ENCODE results near the gene ROBO3. TPM values are rescaled to one million over a fixed set of nuclear protein-coding genes. Genes with fewer than 3 reads are reported as not detected.
A peak's percentile ranks its signal among the peaks of the same experiment; 100 is the strongest.

ROBO3 gene
- total RNA-seq, 1 experiment from 2014 or later: 30.7 TPM

DNA sequence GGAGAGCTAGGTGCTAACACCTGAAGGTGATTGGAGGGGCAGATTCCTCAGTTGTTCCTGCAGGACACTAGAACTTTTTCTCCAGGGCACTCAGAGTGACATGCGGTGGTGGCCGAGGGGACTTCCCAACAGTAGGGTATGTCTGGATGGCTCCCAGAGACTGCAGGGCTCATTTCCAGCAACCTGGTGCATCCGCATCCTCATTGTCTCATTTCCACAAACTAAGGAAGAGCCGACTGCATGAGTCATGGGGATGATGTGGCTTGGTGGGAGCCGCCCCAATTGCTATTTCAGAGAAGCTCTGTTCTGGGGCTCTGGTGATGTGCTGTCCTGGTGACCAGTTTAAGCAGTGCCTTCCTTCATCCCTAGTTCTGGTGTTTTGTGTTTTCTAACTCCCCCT, 35.2 kb downstream of the ROBO3 start (continued):
- TF ChIP-seq YY1 (IDR thresholded peaks at IDR 0.05; ENCODE audit: extremely low read depth, insufficient replicate concordance, low read depth, low read length) (no peak), POLR2AphosphoS5 (IDR thresholded peaks at IDR 0.05; ENCODE audit: low read depth, low read length) (no peak)

- Histone ChIP-seq H3K9me2 (ENCODE audit: insufficient read depth) (0 out of 2 replicates have a peak, but pooled peaks cover 3% of the 10 kb centered on the region), H3K4me3 (replicated peaks in 1 of 2; ENCODE audit: low read depth in 1 of 2, low read length in 2 of 2) (no peak overlapping the region), H3K36me3 (ENCODE audit: control insufficient read depth in 1 of 2, insufficient read depth in 2 of 2, low read length in 2 of 2) (no peaks in the 10 kb centered on the region), H3K4me2 (ENCODE audit: low read length) (no peak overlapping the region), H3K9ac (ENCODE audit: low read length) (no peak overlapping the region), H3K4me1 (ENCODE audit: control insufficient read depth in 1 of 2, insufficient read depth in 2 of 2, low read length in 2 of 2) (peaks cover 6 to 40% of the 10 kb centered on the region in 2 experiments), H2AFZ (ENCODE audit: low read depth, low read length, poor library complexity, severe bottlenecking) (no peak overlapping the region), H3K27ac (ENCODE audit: low read depth, low read length) (no peak overlapping the region), H3K79me2 (ENCODE audit: insufficient read depth, low read length) (no peaks in the 10 kb centered on the region), H3K9me3 (ENCODE audit: control insufficient read depth in 1 of 2, insufficient read depth in 1 of 2, low read depth in 1 of 2, low read length in 2 of 2) (no peaks in the 10 kb centered on the region), H4K20me1 (ENCODE audit: insufficient read depth) (no peaks in the 10 kb centered on the region), H3K27me3 (ENCODE audit: insufficient read depth, low read length) (no peaks in the 10 kb centered on the region)
- no TSS peak for BruUV-seq (replicated peaks)
- no peak for ATAC-seq
- ChIA-PET RAD21 (ENCODE audit: low non-redundant PET in 1 of 2, low total read pairs in 2 of 2, uncharacterized antibody in 2 of 2, unreplicated experiment in 2 of 2) (interaction anchor here in 1 of 2 experiments (0.6 kb wide), 1 partner anchor 284 kb away, joined by 6 read pairs; no protein-coding TSS in a partner anchor), CTCF (interaction anchor here (1.6 kb wide), 1 partner anchor 26 kb away, joined by 6 read pairs; no protein-coding TSS in a partner anchor), POLR2A (no interaction called here)
- intact Hi-C loops (cut with micrococcal nuclease): no loop called here
- DNase-seq (ENCODE audit: low read depth, low spot score): no peak
- TF ChIP-seq SP1 (IDR thresholded peaks at IDR 0.05; ENCODE audit: low read depth): no peak
- TF ChIP-seq SRF (IDR thresholded peaks at IDR 0.05; ENCODE audit: low read depth): no peak
- no peak for TF ChIP-seq EZH2phosphoT487 (IDR thresholded peaks at IDR 0.05; ENCODE audit: borderline replicate concordance)
- no peak for TF ChIP-seq YY1 (IDR thresholded peaks at IDR 0.05; ENCODE audit: extremely low read depth, insufficient replicate concordance, low read depth, low read length)
Measured at GRCh38 chr11:124902616-124903015, 37.4 kb downstream of the ROBO3 start.

- POLR2A ChIA-PET: no interaction called here
Measured at GRCh38 chr11:124915541-124916369, 50.5 kb downstream of the ROBO3 start.

More at GRCh38 chr11:124915541-124916369, 50.5 kb downstream of the ROBO3 start:
- BruUV-seq (replicated peaks): no TSS peak
- peaks cover 0 to 3% of the 10 kb centered on the region in 2 experiments; a peak in 1 of 4 replicates for H3K9me3 ChIP-seq (ENCODE audit: control insufficient read depth in 1 of 2, insufficient read depth in 1 of 2, low read depth in 1 of 2, low read length in 2 of 2)
- CTCF ChIA-PET: no interaction called here
- H3K4me1 ChIP-seq (ENCODE audit: control insufficient read depth in 1 of 2, insufficient read depth in 2 of 2, low read length in 2 of 2): peaks cover 0 to 5% of the 10 kb centered on the region in 2 experiments; a peak in 1 of 4 replicates
- H3K9ac ChIP-seq (ENCODE audit: low read length): no peak overlapping the region
- TF ChIP-seq, protein P1, sequence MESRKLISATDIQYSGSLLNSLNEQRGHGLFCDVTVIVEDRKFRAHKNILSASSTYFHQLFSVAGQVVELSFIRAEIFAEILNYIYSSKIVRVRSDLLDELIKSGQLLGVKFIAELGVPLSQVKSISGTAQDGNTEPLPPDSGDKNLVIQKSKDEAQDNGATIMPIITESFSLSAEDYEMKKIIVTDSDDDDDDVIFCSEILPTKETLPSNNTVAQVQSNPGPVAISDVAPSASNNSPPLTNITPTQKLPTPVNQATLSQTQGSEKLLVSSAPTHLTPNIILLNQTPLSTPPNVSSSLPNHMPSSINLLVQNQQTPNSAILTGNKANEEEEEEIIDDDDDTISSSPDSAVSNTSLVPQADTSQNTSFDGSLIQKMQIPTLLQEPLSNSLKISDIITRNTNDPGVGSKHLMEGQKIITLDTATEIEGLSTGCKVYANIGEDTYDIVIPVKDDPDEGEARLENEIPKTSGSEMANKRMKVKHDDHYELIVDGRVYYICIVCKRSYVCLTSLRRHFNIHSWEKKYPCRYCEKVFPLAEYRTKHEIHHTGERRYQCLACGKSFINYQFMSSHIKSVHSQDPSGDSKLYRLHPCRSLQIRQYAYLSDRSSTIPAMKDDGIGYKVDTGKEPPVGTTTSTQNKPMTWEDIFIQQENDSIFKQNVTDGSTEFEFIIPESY (IDR thresholded peaks at IDR 0.05; ENCODE audit: extremely low read depth, insufficient replicate concordance, low read length): no peak
- TF ChIP-seq ZFX (IDR thresholded peaks at IDR 0.05) (no peak), ELF1 (IDR thresholded peaks at IDR 0.05; ENCODE audit: borderline replicate concordance, low read depth) (no peak), YY1 (IDR thresholded peaks at IDR 0.05; ENCODE audit: extremely low read depth, insufficient replicate concordance, low read depth, low read length) (no peak), CEBPB (IDR thresholded peaks at IDR 0.05; ENCODE audit: low read depth) (no peak), SIN3A (IDR thresholded peaks at IDR 0.05; ENCODE audit: low read depth) (no peak), SP1 (IDR thresholded peaks at IDR 0.05; ENCODE audit: low read depth) (no peak)
- DNase-seq (ENCODE audit: low read depth, low spot score) (no peak), ATAC-seq (peak; percentile 52; the same call in 1 of the 2 replicates)
- H3K27ac ChIP-seq (ENCODE audit: low read depth, low read length): no peak overlapping the region
- intact Hi-C loops (cut with micrococcal nuclease): no loop called here
- H3K36me3 ChIP-seq (ENCODE audit: control insufficient read depth in 1 of 2, insufficient read depth in 2 of 2, low read length in 2 of 2): no peaks in the 10 kb centered on the region
- H3K79me2 ChIP-seq (ENCODE audit: insufficient read depth, low read length): no peaks in the 10 kb centered on the region
- H3K9me2 ChIP-seq (ENCODE audit: insufficient read depth): no peaks in the 10 kb centered on the region
- peak overlapping the region; percentile 15; the same call in 1 of the 2 replicates for H3K4me2 ChIP-seq (ENCODE audit: low read length)
- no peak overlapping the region for H3K4me3 ChIP-seq (replicated peaks in 1 of 2; ENCODE audit: low read depth in 1 of 2, low read length in 2 of 2)
- no peaks in the 10 kb centered on the region for H3K27me3 ChIP-seq (ENCODE audit: insufficient read depth, low read length)
- H2AFZ ChIP-seq (ENCODE audit: low read depth, low read length, poor library complexity, severe bottlenecking): no peak overlapping the region
- H4K20me1 ChIP-seq (ENCODE audit: insufficient read depth): no peaks in the 10 kb centered on the region
- RAD21 ChIA-PET (ENCODE audit: low non-redundant PET in 1 of 2, low total read pairs in 2 of 2, uncharacterized antibody in 2 of 2, unreplicated experiment in 2 of 2): no interaction called here
